Brain microvascular endothelial cell (primary cell): ENCODE measurements around the gene CFAP97D1.

Experiments used
- DNase-seq: peaks from one replicate; pipeline ENCODE4 v3.0.0-alpha.2; 2020
- H3K27ac ChIP-seq: fragments of 250-450 bp; sonication (Bioruptor Pico); 2 replicates; pipeline ENCODE4 v1.5.1; 2020; ENCODE audit warnings: mild to moderate bottlenecking, moderate library complexity
- H3K27me3 ChIP-seq: fragments of 250-450 bp; sonication (Bioruptor Pico); replicated peaks from 2 replicates; pipeline ENCODE4 v1.5.1; 2020; ENCODE audit warnings: mild to moderate bottlenecking
- H3K36me3 ChIP-seq: fragments of 250-450 bp; sonication (Bioruptor Pico); replicated peaks from 2 replicates; pipeline ENCODE4 v1.5.1; 2020; ENCODE audit warnings: mild to moderate bottlenecking
- H3K4me3 ChIP-seq: 2 replicates; pipeline ENCODE4 v1.5.1; 2011; ENCODE audit warnings: low read depth, mild to moderate bottlenecking, control low read depth, low read length, moderate library complexity
- CTCF ChIP-seq: IDR thresholded peaks from 2 replicates; pipeline ENCODE4 v1.5.1; 2011; ENCODE audit warnings: low read depth, mild to moderate bottlenecking, moderate library complexity, low read length, control low read depth, inconsistent platforms; ENCODE audit errors: missing control alignments
- in situ Hi-C: cut with HindIII; loops from 2 replicates; pipeline ENCODE4 v1.10.0; 2017; ENCODE audit warnings: low sequenced_read_pairs, low pct_ligation_motif_present

Gene CFAP97D1

GRCh38 chr17:43755389-43755875 lies 24.8 kb upstream of the CFAP97D1 start:
- no peak overlapping the region for H3K4me3 ChIP-seq

GRCh38 chr17:43756201-43756600 lies 24.0 kb upstream of the CFAP97D1 start:
- DNase-seq: no peak
- Histone ChIP-seq H3K36me3 (no peaks in the 10 kb centered on the region), H3K27me3 (peaks cover 28% of the 10 kb centered on the region), H3K27ac (no peak overlapping the region), H3K4me3 (no peak overlapping the region)
- TF ChIP-seq CTCF: no peak
- in situ Hi-C loops: loop anchor here (10.0 kb wide), 1 partner anchor 61 kb away; no protein-coding TSS in a partner anchor

More at GRCh38 chr17:43755389-43755875, 24.8 kb upstream of the CFAP97D1 start:
- no peak overlapping the region for H3K27ac ChIP-seq
- in situ Hi-C loops: loop anchor here (10.0 kb wide), 1 partner anchor 61 kb away; no protein-coding TSS in a partner anchor
- no peak for DNase-seq
- H3K27me3 ChIP-seq: peaks cover 28% of the 10 kb centered on the region
- H3K36me3 ChIP-seq: no peaks in the 10 kb centered on the region
- TF ChIP-seq CTCF: no peak

- in situ Hi-C loops: loop anchor here (10.0 kb wide), 1 partner anchor 62 kb away; no protein-coding TSS in a partner anchor
- TF ChIP-seq CTCF: no peak
- Histone ChIP-seq H3K36me3 (no peaks in the 10 kb centered on the region), H3K4me3 (no peak overlapping the region), H3K27ac (no peak overlapping the region), H3K27me3 (peaks cover 28% of the 10 kb centered on the region)
- DNase-seq: no peak
Observed at GRCh38 chr17:43757171-43757660, 23.0 kb upstream of the CFAP97D1 start.

- TF ChIP-seq CTCF: no peak
- in situ Hi-C loops: loop anchor here (10.0 kb wide), 1 partner anchor 63 kb away; no protein-coding TSS in a partner anchor
- Histone ChIP-seq H3K4me3 (no peak overlapping the region), H3K27ac (no peak overlapping the region), H3K27me3 (peaks cover 28% of the 10 kb centered on the region), H3K36me3 (no peaks in the 10 kb centered on the region)
- no peak for DNase-seq
Observed at GRCh38 chr17:43758086-43758485, 22.1 kb upstream of the CFAP97D1 start.

- Histone ChIP-seq H3K27ac (no peak within 1 kb of the TSS), H3K36me3 (no peaks in the 10 kb centered on the region), H3K4me3 (no peak within 1 kb of the TSS), H3K27me3 (peaks cover 28% of the 10 kb centered on the region)
- in situ Hi-C loops: loop anchor here (10.0 kb wide), 1 partner anchor 64 kb away; no protein-coding TSS in a partner anchor
- no peak for TF ChIP-seq CTCF
- no peak for DNase-seq
Observed at GRCh38 chr17:43758497-43759174, 21.6 kb upstream of the CFAP97D1 start, which contains the start of gene SOST. SOST (minus strand) TSS chr17:43758791; CDS start chr17:43758741, 50 bp downstream.
